ENCODE measurements around the gene KAT6B. TPM values are rescaled to one million over a fixed set of nuclear protein-coding genes. Genes with fewer than 3 reads are reported as not detected.

Gene KAT6B
- total RNA-seq, 6 experiments from 2014 or later, result 17.8 to 27.5 (median 23.6) TPM

GRCh38 chr10:74852381-74852780 lies 26.0 kb downstream of the KAT6B start:
- H3K27ac Mint-ChIP-seq, result no peak overlapping the region
- DNase-seq, result no peak
- peaks cover 30% of the 10 kb centered on the region for H3K4me1 Mint-ChIP-seq (ENCODE audit: low read depth)
- H3K36me3 Mint-ChIP-seq (ENCODE audit: low read depth), result peaks cover 14% of the 10 kb centered on the region; the same call in 1 of the 2 replicates
- no peak overlapping the region for H3K4me3 Mint-ChIP-seq
- no peaks in the 10 kb centered on the region for H3K27me3 Mint-ChIP-seq (ENCODE audit: insufficient read depth)
- H3K9me3 Mint-ChIP-seq, result no peaks in the 10 kb centered on the region
- TF ChIP-seq CTCF (IDR thresholded peaks at IDR 0.05), result no peak

GRCh38 chr10:74854610-74855009 lies 28.2 kb downstream of the KAT6B start:
- Mint-ChIP-seq H3K4me1 (ENCODE audit: low read depth) (peaks cover 30% of the 10 kb centered on the region), H3K9me3 (no peaks in the 10 kb centered on the region), H3K27me3 (ENCODE audit: insufficient read depth) (no peaks in the 10 kb centered on the region), H3K4me3 (no peak overlapping the region; the same call in 1 of the 2 replicates), H3K36me3 (ENCODE audit: low read depth) (peaks cover 15% of the 10 kb centered on the region; the same call in 1 of the 2 replicates), H3K27ac (no peak overlapping the region)
- TF ChIP-seq CTCF (IDR thresholded peaks at IDR 0.05), result no peak
- no peak for DNase-seq

GRCh38 chr10:74855027-74855426 lies 28.6 kb downstream of the KAT6B start:
- TF ChIP-seq CTCF (IDR thresholded peaks at IDR 0.05), result no peak
- Mint-ChIP-seq H3K36me3 (ENCODE audit: low read depth) (peaks cover 15% of the 10 kb centered on the region; the same call in 1 of the 2 replicates), H3K4me1 (ENCODE audit: low read depth) (peaks cover 30% of the 10 kb centered on the region), H3K4me3 (no peak overlapping the region; the same call in 1 of the 2 replicates), H3K9me3 (no peaks in the 10 kb centered on the region), H3K27me3 (ENCODE audit: insufficient read depth) (no peaks in the 10 kb centered on the region), H3K27ac (peak overlapping the region; percentile 12; the same call in 1 of the 2 replicates)
- DNase-seq, result no peak

GRCh38 chr10:74855439-74855838 lies 29.0 kb downstream of the KAT6B start:
- TF ChIP-seq CTCF (IDR thresholded peaks at IDR 0.05), result no peak
- Mint-ChIP-seq H3K4me3 (no peak overlapping the region), H3K4me1 (ENCODE audit: low read depth) (peaks cover 30% of the 10 kb centered on the region), H3K27me3 (ENCODE audit: insufficient read depth) (no peaks in the 10 kb centered on the region), H3K9me3 (no peaks in the 10 kb centered on the region), H3K27ac (peak overlapping the region; percentile 12; the same call in 1 of the 2 replicates), H3K36me3 (ENCODE audit: low read depth) (peaks cover 15% of the 10 kb centered on the region; the same call in 1 of the 2 replicates)
- no peak for DNase-seq

GRCh38 chr10:74856940-74857339 lies 30.5 kb downstream of the KAT6B start:
- Mint-ChIP-seq H3K9me3 (no peaks in the 10 kb centered on the region), H3K27ac (no peak overlapping the region), H3K27me3 (ENCODE audit: insufficient read depth) (no peaks in the 10 kb centered on the region), H3K4me1 (ENCODE audit: low read depth) (peaks cover 28% of the 10 kb centered on the region), H3K4me3 (no peak overlapping the region), H3K36me3 (ENCODE audit: low read depth) (peaks cover 15% of the 10 kb centered on the region; the same call in 1 of the 2 replicates)
- no peak for TF ChIP-seq CTCF (IDR thresholded peaks at IDR 0.05)
- no peak for DNase-seq
